Activated B cell treated with CpG ODN at 0.5 μM for 24 hours (primary cell): ENCODE results near the gene CNTLN. TPM values are rescaled to one million over a fixed set of nuclear protein-coding genes. Genes with fewer than 3 reads are reported as not detected.
"Not testable (repeated sequence)": the region's sequence is repeated elsewhere in the genome, so short reads cannot be mapped to it uniquely, and the experiment has no call there.

ENCODE experiments used
- ATAC-seq: fragments of 200-7000 bp; cut with Tn5 transposase; one replicate; pipeline ENCODE4 v1.10.0; 2021; ENCODE audit warnings: low read depth, mild to moderate bottlenecking, moderate library complexity
- CTCF ChIA-PET: fragments of 350-600 bp; sonication (Branson Sonifier 250); formaldehyde crosslinking; loops from one replicate; lab custom pipeline; 2021; ENCODE audit warnings: antibody characterized with exemption; lab: Charles Lee
- POLR2A ChIA-PET: fragments of 350-600 bp; sonication (Branson Sonifier 250); formaldehyde crosslinking; loops from one replicate; lab custom pipeline; 2021; ENCODE audit warnings: antibody characterized with exemption; lab: Charles Lee
- DNase-seq: peaks from one replicate; pipeline ENCODE4 v3.0.0; 2022
- H3K27ac Mint-ChIP-seq: one replicate; pipeline ENCODE4 v1.8.0; 2020; ENCODE audit warnings: mixed read lengths
- H3K27me3 Mint-ChIP-seq: one replicate; pipeline ENCODE4 v1.8.0; 2021; ENCODE audit warnings: mixed read lengths
- H3K36me3 Mint-ChIP-seq: one replicate; pipeline ENCODE4 v1.8.0; 2021; ENCODE audit warnings: low read depth, mixed read lengths
- H3K4me1 Mint-ChIP-seq: one replicate; pipeline ENCODE4 v1.8.0; 2021; ENCODE audit warnings: mixed read lengths
- H3K4me3 Mint-ChIP-seq: one replicate; pipeline ENCODE4 v1.8.0; 2020; ENCODE audit warnings: mild to moderate bottlenecking, mixed read lengths
- H3K9me3 Mint-ChIP-seq: one replicate; pipeline ENCODE4 v1.8.0; 2020; ENCODE audit warnings: mixed read lengths
- intact Hi-C: fragments of 100-400 bp; cut with micrococcal nuclease; formaldehyde crosslinking; loops from one replicate; pipeline ENCODE4 v1.15.1; 2024
- total RNA-seq: library from RNA; stranded (reverse); gene quantifications from 2 replicates; pipeline ENCODE4 v1.2.3, GENCODE V29; 2022
- TF ChIP-seq, protein P1 (sequence below): fragments of 200-600 bp; IDR thresholded peaks from one replicate; pipeline ENCODE4 v1.8.0; 2022; ENCODE audit warnings: antibody characterized with exemption, mild to moderate bottlenecking

CNTLN gene
- total RNA-seq, 1 donor from 2014 or later, result 0.38 TPM

DNA sequence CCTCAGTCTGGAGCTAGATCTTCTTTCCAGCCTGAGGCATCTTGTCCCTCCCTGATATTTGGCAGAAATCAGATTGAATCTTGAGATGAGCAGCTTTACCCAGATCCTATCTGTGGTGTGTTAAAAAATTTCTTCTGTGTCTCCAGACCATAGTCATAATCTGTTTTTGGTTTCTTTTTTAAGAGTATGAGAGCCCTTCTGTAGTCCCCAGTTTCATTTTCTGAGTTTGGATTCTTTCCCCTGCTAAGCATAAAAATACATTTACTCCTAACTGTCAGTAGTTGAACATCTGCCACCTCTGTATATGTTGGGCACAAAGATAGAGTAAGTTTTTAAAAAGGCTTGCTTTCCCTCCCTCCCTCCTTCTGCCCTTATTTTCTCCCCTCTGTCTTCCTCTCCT, 137.7 kb downstream of the CNTLN start:
- TF ChIP-seq, protein P1, sequence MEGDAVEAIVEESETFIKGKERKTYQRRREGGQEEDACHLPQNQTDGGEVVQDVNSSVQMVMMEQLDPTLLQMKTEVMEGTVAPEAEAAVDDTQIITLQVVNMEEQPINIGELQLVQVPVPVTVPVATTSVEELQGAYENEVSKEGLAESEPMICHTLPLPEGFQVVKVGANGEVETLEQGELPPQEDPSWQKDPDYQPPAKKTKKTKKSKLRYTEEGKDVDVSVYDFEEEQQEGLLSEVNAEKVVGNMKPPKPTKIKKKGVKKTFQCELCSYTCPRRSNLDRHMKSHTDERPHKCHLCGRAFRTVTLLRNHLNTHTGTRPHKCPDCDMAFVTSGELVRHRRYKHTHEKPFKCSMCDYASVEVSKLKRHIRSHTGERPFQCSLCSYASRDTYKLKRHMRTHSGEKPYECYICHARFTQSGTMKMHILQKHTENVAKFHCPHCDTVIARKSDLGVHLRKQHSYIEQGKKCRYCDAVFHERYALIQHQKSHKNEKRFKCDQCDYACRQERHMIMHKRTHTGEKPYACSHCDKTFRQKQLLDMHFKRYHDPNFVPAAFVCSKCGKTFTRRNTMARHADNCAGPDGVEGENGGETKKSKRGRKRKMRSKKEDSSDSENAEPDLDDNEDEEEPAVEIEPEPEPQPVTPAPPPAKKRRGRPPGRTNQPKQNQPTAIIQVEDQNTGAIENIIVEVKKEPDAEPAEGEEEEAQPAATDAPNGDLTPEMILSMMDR, result no peak
- no peaks in the 10 kb centered on the region for H3K9me3 Mint-ChIP-seq
- H3K4me3 Mint-ChIP-seq, result no peak overlapping the region
- intact Hi-C loops, result no loop called here
- no peak for DNase-seq
- H3K27me3 Mint-ChIP-seq, result no peaks in the 10 kb centered on the region
- no peaks in the 10 kb centered on the region for H3K36me3 Mint-ChIP-seq
- ChIA-PET CTCF (no interaction called here), POLR2A (no interaction called here)
- H3K4me1 Mint-ChIP-seq, result no peaks in the 10 kb centered on the region
- H3K27ac Mint-ChIP-seq, result no peak overlapping the region
- no peak for ATAC-seq

DNA sequence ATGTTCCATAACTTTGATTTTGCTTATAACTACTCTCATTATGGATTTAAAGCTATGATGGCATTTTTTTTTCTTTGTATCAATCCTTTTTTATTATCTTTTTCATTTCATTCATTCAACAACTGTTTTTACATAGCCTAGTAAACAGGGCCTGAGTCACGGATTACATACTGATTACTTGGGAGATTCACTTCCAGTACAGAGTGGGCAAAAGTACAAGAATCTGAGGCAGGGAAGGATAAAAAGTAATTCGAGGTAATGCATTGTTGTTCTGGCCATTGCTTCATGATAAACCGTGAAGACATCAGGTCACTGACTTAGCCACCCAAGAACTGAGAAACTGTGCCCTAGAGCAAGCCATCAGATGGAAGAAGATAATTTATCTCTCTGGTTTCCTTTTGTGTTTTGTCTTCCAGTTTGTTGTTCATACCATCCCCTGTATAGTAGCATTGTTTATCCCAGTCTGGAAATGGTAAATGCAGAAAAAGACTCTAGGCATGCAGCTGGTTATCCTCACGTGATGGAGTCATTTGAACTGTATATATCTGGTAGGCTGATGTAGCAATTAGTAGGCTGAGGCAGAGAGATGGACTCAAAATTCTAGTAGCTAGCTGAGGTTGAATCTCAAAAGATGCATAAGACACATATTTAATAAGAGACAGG, 145.6 kb downstream of the CNTLN start:
- Mint-ChIP-seq H3K4me1 (no peaks in the 10 kb centered on the region), H3K9me3 (peaks cover 4% of the 10 kb centered on the region), H3K36me3 (no peaks in the 10 kb centered on the region), H3K27me3 (no peaks in the 10 kb centered on the region), H3K4me3 (no peak overlapping the region), H3K27ac (no peak overlapping the region)
- DNase-seq (no peak), ATAC-seq (no peak)
- TF ChIP-seq, protein P1, result no peak
- CTCF ChIA-PET, result no interaction called here
- intact Hi-C loops, result no loop called here
- POLR2A ChIA-PET, result interaction anchor here (0.6 kb wide), 1 partner anchor 390 kb away, joined by 8 read pairs; no protein-coding TSS in a partner anchor

DNA sequence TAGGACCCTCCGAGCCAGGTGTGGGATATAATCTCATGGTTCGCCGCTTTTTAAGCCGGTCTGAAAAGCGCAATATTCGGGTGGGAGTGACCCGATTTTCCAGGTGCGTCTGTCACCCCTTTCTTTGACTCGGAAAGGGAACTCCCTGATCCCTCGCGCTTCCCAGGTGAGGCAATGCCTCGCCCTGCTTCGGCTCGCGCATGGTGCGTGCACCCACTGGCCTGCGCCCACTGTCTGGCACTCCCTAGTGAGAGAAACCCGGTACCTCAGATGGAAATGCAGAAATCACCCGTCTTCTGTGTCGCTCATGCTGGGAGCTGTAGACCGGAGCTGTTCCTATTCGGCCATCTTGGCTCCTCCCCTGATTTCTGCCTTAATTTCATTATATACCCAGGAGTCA, 155.8 kb downstream of the CNTLN start:
- POLR2A ChIA-PET, H3K9me3 Mint-ChIP-seq, CTCF ChIA-PET, H3K27me3 Mint-ChIP-seq, DNase-seq, H3K4me3 Mint-ChIP-seq, H3K27ac Mint-ChIP-seq, H3K4me1 Mint-ChIP-seq, H3K36me3 Mint-ChIP-seq, ATAC-seq, intact Hi-C loops: not testable (repeated sequence)

DNA sequence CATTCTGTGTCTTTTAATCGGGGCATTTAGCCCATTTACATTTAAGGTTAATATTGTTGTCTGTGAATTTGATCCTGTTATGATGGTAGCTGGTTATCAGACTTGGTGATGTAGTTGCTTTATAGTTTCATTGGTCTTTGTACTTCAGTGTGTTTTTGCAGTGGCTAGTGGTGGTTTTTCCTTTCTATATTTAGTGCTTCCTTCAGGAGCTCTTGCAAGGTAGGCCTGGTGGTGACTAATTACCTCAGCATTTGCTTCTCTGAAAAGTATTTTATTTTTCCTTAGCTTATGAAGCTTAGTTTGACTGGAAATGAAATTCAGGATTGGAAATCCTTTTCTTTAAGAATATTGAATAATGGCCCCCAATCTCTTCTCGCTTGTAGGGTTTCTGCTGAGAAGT, 156.9 kb downstream of the CNTLN start:
- TF ChIP-seq, protein P1, result no peak
- H3K27ac Mint-ChIP-seq, result no peak overlapping the region
- H3K4me1 Mint-ChIP-seq, result no peaks in the 10 kb centered on the region
- peaks cover 4% of the 10 kb centered on the region for H3K9me3 Mint-ChIP-seq
- ChIA-PET CTCF (no interaction called here), POLR2A (no interaction called here)
- DNase-seq, result no peak
- ATAC-seq, result no peak
- no peaks in the 10 kb centered on the region for H3K27me3 Mint-ChIP-seq
- H3K36me3 Mint-ChIP-seq, result no peaks in the 10 kb centered on the region
- intact Hi-C loops, result no loop called here
- H3K4me3 Mint-ChIP-seq, result no peak overlapping the region

DNA sequence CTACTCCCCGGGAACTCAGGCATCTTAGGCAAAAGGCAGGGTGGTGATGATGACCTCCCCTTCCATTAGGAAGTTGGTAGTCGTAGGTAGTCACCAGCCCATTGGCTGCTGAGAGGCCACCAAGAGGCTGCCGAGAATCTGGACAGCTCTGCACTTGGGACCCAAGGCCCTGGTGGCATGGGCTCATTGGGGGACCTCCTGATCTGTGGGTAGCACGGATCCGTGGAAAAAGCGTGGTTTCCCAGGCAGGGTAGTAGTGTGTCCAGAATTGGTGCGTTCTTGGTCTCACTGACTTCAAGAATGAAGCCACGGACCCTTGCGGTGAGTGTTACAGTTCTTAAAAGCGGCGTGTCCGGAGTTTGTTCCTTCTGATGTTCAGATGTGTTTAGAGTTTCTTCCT, 158.8 kb downstream of the CNTLN start:
- no peaks in the 10 kb centered on the region for H3K4me1 Mint-ChIP-seq
- CTCF ChIA-PET, result no interaction called here
- no peak overlapping the region for H3K4me3 Mint-ChIP-seq
- no peaks in the 10 kb centered on the region for H3K36me3 Mint-ChIP-seq
- TF ChIP-seq, protein P1, result no peak
- peaks cover 4% of the 10 kb centered on the region for H3K9me3 Mint-ChIP-seq
- no peak for ATAC-seq
- POLR2A ChIA-PET, result no interaction called here
- H3K27me3 Mint-ChIP-seq, result no peaks in the 10 kb centered on the region
- H3K27ac Mint-ChIP-seq, result no peak overlapping the region
- DNase-seq, result no peak
- intact Hi-C loops, result no loop called here
